IMR-90 (cell line): ENCODE data around the gene TYMS. TPM values are rescaled to one million over a fixed set of nuclear protein-coding genes. Genes with fewer than 3 reads are reported as not detected.

Source experiments
- ATAC-seq: fragments of 200-7000 bp; cut with Tn5 transposase; 2 replicates; pipeline ENCODE4 v1.9.1; 2020; ENCODE audit warnings: low read depth, mild to moderate bottlenecking, moderate library complexity
- BruUV-seq: library from RNA; stranded (reverse); fragments of 400-500 nt; replicated peaks from 2 replicates; lab custom pipeline; 2021; lab: Mats Ljungman, UMichigan
- CTCF ChIA-PET: fragments of 300-600 bp; formaldehyde crosslinking; extraction: SDS; loops from one replicate; lab custom pipeline; 2021; ENCODE audit warnings: antibody characterized with exemption; lab: Yijun Ruan, JAX
- POLR2A ChIA-PET: fragments of 300-600 bp; sonication (Branson Sonifier 250); formaldehyde crosslinking; loops from one replicate; lab custom pipeline; 2022; ENCODE audit warnings: antibody characterized with exemption; ENCODE audit not compliant: unreplicated experiment; lab: Charles Lee
- DNase-seq: peaks from one replicate; pipeline ENCODE4 v3.0.0; 2013
- H2AFZ ChIP-seq: replicated peaks from 2 replicates; pipeline ENCODE3; 2013; ENCODE audit warnings: low read length, mild to moderate bottlenecking; ENCODE audit not compliant: poor library complexity
- H2AK5ac ChIP-seq: 2 replicates; pipeline ENCODE4 v1.6.1; 2013; ENCODE audit warnings: low read depth, low read length, inconsistent platforms
- H2AK9ac ChIP-seq: replicated peaks from 2 replicates; pipeline ENCODE3; 2013; ENCODE audit warnings: mild to moderate bottlenecking, low read depth, low read length, moderate library complexity; ENCODE audit not compliant: poor library complexity
- H2BK120ac ChIP-seq: 2 replicates; pipeline ENCODE4 v1.6.1; 2013; ENCODE audit warnings: low read depth, low read length, inconsistent platforms
- H2BK15ac ChIP-seq: 3 replicates; pipeline ENCODE4 v1.6.1; 2013; ENCODE audit warnings: low read depth, low read length, inconsistent platforms
- H2BK20ac ChIP-seq: 2 replicates; pipeline ENCODE4 v1.6.1; 2013; ENCODE audit warnings: low read depth, mild to moderate bottlenecking, inconsistent platforms, low read length, moderate library complexity
- H2BK5ac ChIP-seq: 2 replicates; pipeline ENCODE4 v1.6.1; 2013; ENCODE audit warnings: mild to moderate bottlenecking, low read depth, low read length, inconsistent platforms; ENCODE audit not compliant: poor library complexity, severe bottlenecking
- H3K14ac ChIP-seq: replicated peaks from 2 replicates; pipeline ENCODE4 v1.6.1; 2013; ENCODE audit warnings: low read depth, low read length, inconsistent platforms
- H3K18ac ChIP-seq: 2 replicates; pipeline ENCODE4 v1.6.1; 2013; ENCODE audit warnings: low read depth, low read length, control low read depth
- H3K23ac ChIP-seq: 2 replicates; pipeline ENCODE4 v1.6.1; 2013; ENCODE audit warnings: low read depth, low read length, inconsistent platforms
- H3K27ac ChIP-seq: 2 replicates; pipeline ENCODE4 v1.5.1; 2013; ENCODE audit warnings: mild to moderate bottlenecking, control low read depth, low read length; ENCODE audit not compliant: insufficient read depth
- H3K27me3 ChIP-seq: 2 replicates; pipeline ENCODE4 v1.6.1; 2013; ENCODE audit warnings: low read length; ENCODE audit not compliant: control insufficient read depth, insufficient read depth
- H3K36me3 ChIP-seq: 2 replicates; pipeline ENCODE4 v1.6.1; 2013; ENCODE audit warnings: low read length, mixed read lengths; ENCODE audit not compliant: control insufficient read depth, insufficient read depth
- H3K4ac ChIP-seq: 2 replicates; pipeline ENCODE4 v1.6.1; 2013; ENCODE audit warnings: low read depth, low read length, inconsistent platforms
- H3K4me1 ChIP-seq: 2 replicates; pipeline ENCODE4 v1.6.1; 2013; ENCODE audit warnings: low read length, mixed read lengths; ENCODE audit not compliant: control insufficient read depth, insufficient read depth
- H3K4me2 ChIP-seq: 2 replicates; pipeline ENCODE4 v1.6.1; 2013; ENCODE audit warnings: low read depth, mild to moderate bottlenecking, control low read depth, low read length, moderate library complexity
- H3K4me3 ChIP-seq: 2 replicates; pipeline ENCODE4 v1.5.1; 2013; ENCODE audit warnings: low read depth, mild to moderate bottlenecking, control low read depth, low read length, moderate library complexity; ENCODE audit not compliant: insufficient read depth
- H3K56ac ChIP-seq: 2 replicates; pipeline ENCODE4 v1.6.1; 2013; ENCODE audit warnings: low read length, inconsistent platforms; ENCODE audit not compliant: insufficient read depth; ENCODE audit errors: extremely low read depth
- H3K79me1 ChIP-seq, 2 experiments: 2 replicates each; pipeline ENCODE4 v1.6.1; 2013; ENCODE audit warnings: low read length in 2 of 2, inconsistent platforms in 1 of 2, low read depth in 1 of 2
- H3K9ac ChIP-seq: 2 replicates; pipeline ENCODE4 v1.6.1; 2013; ENCODE audit warnings: low read depth, low read length, control low read depth
- H3K9me1 ChIP-seq: 2 replicates; pipeline ENCODE4 v1.6.1; 2013; ENCODE audit warnings: low read length, inconsistent platforms; ENCODE audit not compliant: insufficient read depth
- H3K9me3 ChIP-seq: 2 replicates; pipeline ENCODE4 v1.6.1; 2013; ENCODE audit warnings: low read length; ENCODE audit not compliant: control insufficient read depth, insufficient read depth
- H4K20me1 ChIP-seq: 2 replicates; pipeline ENCODE4 v1.6.1; 2013; ENCODE audit warnings: low read length, inconsistent platforms; ENCODE audit not compliant: insufficient read depth
- H4K5ac ChIP-seq: 2 replicates; pipeline ENCODE4 v1.6.1; 2013; ENCODE audit warnings: mild to moderate bottlenecking, low read depth, low read length, control low read depth
- H4K8ac ChIP-seq, 2 experiments: 2 replicates each; pipeline ENCODE4 v1.6.1; 2013; ENCODE audit warnings: low read depth in 2 of 2, low read length in 2 of 2, control low read depth in 1 of 2, inconsistent platforms in 1 of 2
- H4K91ac ChIP-seq: 2 replicates; pipeline ENCODE4 v1.6.1; 2013; ENCODE audit warnings: low read depth, low read length, inconsistent platforms; ENCODE audit not compliant: insufficient read depth
- BHLHE40 ChIP-seq: fragments of 150-350 bp; IDR thresholded peaks from 2 replicates; pipeline ENCODE4 v1.6.1; 2016; ENCODE audit warnings: mild to moderate bottlenecking, low read depth, low read length
- CEBPB ChIP-seq: IDR thresholded peaks from 2 replicates; pipeline ENCODE4 v1.6.1; 2012; ENCODE audit warnings: low read depth, low read length, improper control_type of control experiment
- MAZ ChIP-seq: IDR thresholded peaks from 2 replicates; pipeline ENCODE4 v1.6.1; 2012; ENCODE audit warnings: low read depth, mild to moderate bottlenecking, low read length, improper control_type of control experiment, moderate library complexity, borderline replicate concordance
- NFE2L2 ChIP-seq: fragments of 150-350 bp; IDR thresholded peaks from 2 replicates; pipeline ENCODE4 v1.6.1; 2016; ENCODE audit warnings: low read depth, mild to moderate bottlenecking, low read length
- RCOR1 ChIP-seq: IDR thresholded peaks from 2 replicates; pipeline ENCODE4 v1.6.1; 2012; ENCODE audit warnings: mild to moderate bottlenecking, low read length, improper control_type of control experiment; ENCODE audit not compliant: insufficient replicate concordance
- SMC3 ChIP-seq: fragments of 150-350 bp; IDR thresholded peaks from 2 replicates; pipeline ENCODE4 v1.6.1; 2016; ENCODE audit warnings: low read depth, mild to moderate bottlenecking, antibody characterized with exemption, low read length, moderate library complexity
- WGBS, 2 experiments: methylation state at CpG; one replicate each; pipeline versions ENCODE4 v1.1.5 to v1.1.7; 2013; ENCODE audit warnings: missing lambda C conversion rate in 2 of 2; ENCODE audit not compliant: insufficient read length in 1 of 2; ENCODE audit errors: extremely low coverage in 2 of 2; 5-methylcytosine and 5-hydroxymethylcytosine counted together
- dilution Hi-C: fragments of 300-500 bp; cut with HindIII; formaldehyde crosslinking; loops from one replicate; pipeline ENCODE4 v1.14.3; 2018; ENCODE audit warnings: low sequenced_read_pairs; ENCODE audit not compliant: unreplicated experiment
- in situ Hi-C: fragments of 300-500 bp; cut with MboI; formaldehyde crosslinking; loops from 3 replicates; pipeline ENCODE4 v1.14.3; 2019; ENCODE audit warnings: low sequenced_read_pairs, inconsistent platforms, mixed read lengths
- intact Hi-C: fragments of 100-400 bp; cut with micrococcal nuclease; formaldehyde crosslinking; loops from 2 replicates; pipeline ENCODE4 v1.10.0; 2022
- polyA plus RNA-seq, 3 experiments: library from polyadenylated mRNA; depleted of rRNA; stranded (reverse); fragments of >200 nt; gene quantifications; 2 replicates each; pipeline ENCODE4 v1.2.3, GENCODE V29; 2012; ENCODE audit warnings: low replicate concordance in 1 of 3
- total RNA-seq: library from RNA; depleted of rRNA; stranded (reverse); fragments of >200 nt; gene quantifications from 2 replicates; pipeline ENCODE4 v1.2.3, GENCODE V29; 2012
- TF ChIP-seq, protein P1 (sequence below): conservative IDR thresholded peaks from 2 replicates; pipeline ENCODE4 v1.5.1; 2012; ENCODE audit warnings: mild to moderate bottlenecking, low read depth, low read length, improper control_type of control experiment
- TF ChIP-seq, protein P2 (sequence below): fragments of 150-350 bp; IDR thresholded peaks from 2 replicates; pipeline ENCODE4 v1.6.1; 2016; ENCODE audit warnings: low read depth, mild to moderate bottlenecking, low read length, moderate library complexity, borderline replicate concordance

Gene TYMS
- total and polyA plus RNA-seq, 2 of the 4 experiments (the other 2 are of a cell fraction) = 28.3 to 92.2 TPM

DNA sequence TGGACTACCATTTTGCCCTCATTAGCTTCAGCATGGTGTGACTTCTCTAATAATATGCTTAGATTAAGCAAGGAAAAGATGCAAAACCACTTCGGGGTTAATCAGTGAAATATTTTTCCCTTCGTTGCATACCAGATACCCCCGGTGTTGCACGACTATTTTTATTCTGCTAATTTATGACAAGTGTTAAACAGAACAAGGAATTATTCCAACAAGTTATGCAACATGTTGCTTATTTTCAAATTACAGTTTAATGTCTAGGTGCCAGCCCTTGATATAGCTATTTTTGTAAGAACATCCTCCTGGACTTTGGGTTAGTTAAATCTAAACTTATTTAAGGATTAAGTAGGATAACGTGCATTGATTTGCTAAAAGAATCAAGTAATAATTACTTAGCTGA, 16.3 kb downstream of the TYMS start:
- H2AFZ ChIP-seq = no peak overlapping the region
- H2AK5ac ChIP-seq = no peak overlapping the region
- no peak overlapping the region for H2BK15ac ChIP-seq
- no peaks in the 10 kb centered on the region for H3K27me3 ChIP-seq
- intact Hi-C loops = no loop called here
- in situ Hi-C loops = no loop called here
- no peak overlapping the region for H4K5ac ChIP-seq
- TF ChIP-seq CEBPB = no peak
- TF ChIP-seq NFE2L2 = no peak
- no peak for TF ChIP-seq BHLHE40
- TF ChIP-seq SMC3 = no peak
- no peak for TF ChIP-seq MAZ
- TF ChIP-seq RCOR1 = no peak
- TF ChIP-seq, protein P1, sequence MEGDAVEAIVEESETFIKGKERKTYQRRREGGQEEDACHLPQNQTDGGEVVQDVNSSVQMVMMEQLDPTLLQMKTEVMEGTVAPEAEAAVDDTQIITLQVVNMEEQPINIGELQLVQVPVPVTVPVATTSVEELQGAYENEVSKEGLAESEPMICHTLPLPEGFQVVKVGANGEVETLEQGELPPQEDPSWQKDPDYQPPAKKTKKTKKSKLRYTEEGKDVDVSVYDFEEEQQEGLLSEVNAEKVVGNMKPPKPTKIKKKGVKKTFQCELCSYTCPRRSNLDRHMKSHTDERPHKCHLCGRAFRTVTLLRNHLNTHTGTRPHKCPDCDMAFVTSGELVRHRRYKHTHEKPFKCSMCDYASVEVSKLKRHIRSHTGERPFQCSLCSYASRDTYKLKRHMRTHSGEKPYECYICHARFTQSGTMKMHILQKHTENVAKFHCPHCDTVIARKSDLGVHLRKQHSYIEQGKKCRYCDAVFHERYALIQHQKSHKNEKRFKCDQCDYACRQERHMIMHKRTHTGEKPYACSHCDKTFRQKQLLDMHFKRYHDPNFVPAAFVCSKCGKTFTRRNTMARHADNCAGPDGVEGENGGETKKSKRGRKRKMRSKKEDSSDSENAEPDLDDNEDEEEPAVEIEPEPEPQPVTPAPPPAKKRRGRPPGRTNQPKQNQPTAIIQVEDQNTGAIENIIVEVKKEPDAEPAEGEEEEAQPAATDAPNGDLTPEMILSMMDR = no peak
- TF ChIP-seq, protein P2, sequence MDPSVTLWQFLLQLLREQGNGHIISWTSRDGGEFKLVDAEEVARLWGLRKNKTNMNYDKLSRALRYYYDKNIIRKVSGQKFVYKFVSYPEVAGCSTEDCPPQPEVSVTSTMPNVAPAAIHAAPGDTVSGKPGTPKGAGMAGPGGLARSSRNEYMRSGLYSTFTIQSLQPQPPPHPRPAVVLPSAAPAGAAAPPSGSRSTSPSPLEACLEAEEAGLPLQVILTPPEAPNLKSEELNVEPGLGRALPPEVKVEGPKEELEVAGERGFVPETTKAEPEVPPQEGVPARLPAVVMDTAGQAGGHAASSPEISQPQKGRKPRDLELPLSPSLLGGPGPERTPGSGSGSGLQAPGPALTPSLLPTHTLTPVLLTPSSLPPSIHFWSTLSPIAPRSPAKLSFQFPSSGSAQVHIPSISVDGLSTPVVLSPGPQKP = no peak
- ChIA-PET CTCF (interaction anchor here (0.7 kb wide), 1 partner anchor 438 kb away, joined by 3 read pairs; no protein-coding TSS in a partner anchor), POLR2A (no interaction called here)
- DNase-seq (no peak), ATAC-seq (no peak)
- H3K4me3 ChIP-seq = no peak overlapping the region
- BruUV-seq = no TSS peak
- dilution Hi-C loops = no loop called here
- H3K9me1 ChIP-seq = no peaks in the 10 kb centered on the region
- H3K27ac ChIP-seq = no peak overlapping the region
- H3K9ac ChIP-seq = no peak overlapping the region
- no CpG with 5 or more reads among the region's 5 CpGs for WGBS, 2 experiments
- peaks cover 40% of the 10 kb centered on the region for H3K36me3 ChIP-seq
- H3K4ac ChIP-seq = no peak overlapping the region
- H4K91ac ChIP-seq = no peak overlapping the region
- no peaks in the 10 kb centered on the region for H4K20me1 ChIP-seq
- H3K14ac ChIP-seq = no peak overlapping the region
- H3K79me1 ChIP-seq = 0 out of 4 replicates have a peak, but pooled peaks cover 0 to 7% of the 10 kb centered on the region in 2 experiments
- no peak overlapping the region for H2AK9ac ChIP-seq
- H2BK120ac ChIP-seq = no peak overlapping the region
- H2BK5ac ChIP-seq = no peak overlapping the region
- no peaks in the 10 kb centered on the region for H3K4me1 ChIP-seq
- H3K9me3 ChIP-seq = no peaks in the 10 kb centered on the region
- no peak overlapping the region for H3K23ac ChIP-seq
- no peak overlapping the region for H4K8ac ChIP-seq
- H2BK20ac ChIP-seq = no peak overlapping the region
- no peak overlapping the region for H3K4me2 ChIP-seq
- H3K56ac ChIP-seq = no peak overlapping the region
- no peak overlapping the region for H3K18ac ChIP-seq
